Mononuclear cell (primary cell): ENCODE data around the gene MTHFSD. TPM values are rescaled to one million over a fixed set of nuclear protein-coding genes. Genes with fewer than 3 reads are reported as not detected.

Experiments
- H3K27me3 ChIP-seq: 2 replicates; pipeline ENCODE4 v1.6.0; 2011; ENCODE audit warnings: low read length, control low read depth; ENCODE audit not compliant: insufficient read depth
- H3K4me1 ChIP-seq: 2 replicates; pipeline ENCODE4 v1.5.1; 2011; ENCODE audit warnings: mild to moderate bottlenecking, low read length, control low read depth; ENCODE audit not compliant: insufficient read depth
- H3K4me3 ChIP-seq: 2 replicates; pipeline ENCODE4 v1.5.1; 2011; ENCODE audit warnings: mild to moderate bottlenecking, low read length, moderate library complexity
- H3K9me3 ChIP-seq: 2 replicates; pipeline ENCODE4 v1.5.1; 2011; ENCODE audit warnings: low read depth, mild to moderate bottlenecking, control low read depth, low read length
- total RNA-seq: library from RNA; depleted of rRNA; stranded (reverse); fragments of >200 nt; gene quantifications from one replicate; pipeline ENCODE4 v1.2.3, GENCODE V29; 2012

Gene MTHFSD
- total RNA-seq, 1 donor, result 3.3 TPM

DNA sequence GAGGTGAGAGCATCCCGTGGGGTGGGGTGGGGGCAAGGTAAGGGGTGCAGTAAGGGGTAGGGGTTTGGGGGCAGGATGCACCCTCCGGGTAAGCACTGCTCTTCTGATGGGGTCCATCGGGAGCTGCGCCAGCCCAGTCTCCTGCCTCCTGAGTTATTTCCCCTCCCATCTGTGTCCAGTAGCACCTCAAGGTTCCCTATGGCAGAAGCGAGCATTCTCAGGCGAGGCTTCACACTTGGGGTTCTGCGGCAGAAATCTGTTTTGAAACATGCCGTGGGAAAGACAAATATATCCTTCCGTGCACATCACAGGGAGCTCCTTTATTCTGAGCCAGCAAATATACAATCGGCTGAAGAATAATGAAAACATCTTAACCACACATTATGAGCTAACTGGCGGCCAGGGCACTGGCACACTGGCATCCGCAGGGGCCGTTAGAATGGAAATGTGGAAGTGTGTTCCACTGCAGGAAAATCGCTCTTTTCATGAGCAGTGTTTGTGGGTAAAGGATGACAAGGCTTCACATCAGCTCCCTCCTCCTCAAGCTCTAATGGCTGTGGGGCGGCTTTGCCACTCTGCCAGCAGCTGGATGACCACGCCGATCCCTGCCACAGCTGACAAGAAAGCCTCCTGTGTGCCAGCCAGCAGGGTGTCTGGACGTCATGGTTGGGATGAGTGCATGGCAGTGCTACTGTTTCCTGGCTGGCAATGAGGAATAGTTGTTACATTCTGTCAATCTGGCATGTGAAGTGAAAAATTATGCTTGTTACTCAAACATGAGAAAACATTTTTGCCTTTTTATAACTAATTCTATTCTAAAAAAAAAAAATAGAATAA lies 20.0 kb downstream of the MTHFSD start:
- Histone ChIP-seq H3K27me3 (no peaks in the 10 kb centered on the region), H3K9me3 (no peaks in the 10 kb centered on the region), H3K4me1 (no peaks in the 10 kb centered on the region), H3K4me3 (no peak overlapping the region)

- Histone ChIP-seq H3K4me3 (no peak overlapping the region), H3K4me1 (no peaks in the 10 kb centered on the region), H3K27me3 (no peaks in the 10 kb centered on the region), H3K9me3 (no peaks in the 10 kb centered on the region)
These were observed 21.2 kb downstream of the MTHFSD start for GRCh38 chr16:86533767-86534351.

GRCh38 chr16:86533076-86533475 lies 22.0 kb downstream of the MTHFSD start:
- no peak overlapping the region for H3K4me3 ChIP-seq
- H3K27me3 ChIP-seq, result no peaks in the 10 kb centered on the region
- no peaks in the 10 kb centered on the region for H3K4me1 ChIP-seq
- H3K9me3 ChIP-seq, result no peaks in the 10 kb centered on the region

DNA sequence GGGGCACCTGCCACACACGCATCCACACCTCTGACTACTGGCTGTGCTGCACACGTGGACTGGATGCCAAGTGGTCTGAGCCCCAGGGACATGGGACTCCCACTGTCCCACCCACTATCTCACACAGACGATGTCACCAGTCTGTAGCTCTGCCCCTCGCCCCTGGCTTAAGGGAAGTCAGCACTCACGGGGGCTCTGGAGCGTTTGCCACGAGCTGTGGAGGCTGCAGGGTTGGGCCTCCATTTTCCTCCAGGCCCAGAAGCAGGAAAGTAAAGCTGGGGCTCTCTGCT lies 22.6 kb downstream of the MTHFSD start:
- Histone ChIP-seq H3K27me3 (no peaks in the 10 kb centered on the region), H3K9me3 (no peaks in the 10 kb centered on the region), H3K4me3 (no peak overlapping the region), H3K4me1 (no peaks in the 10 kb centered on the region)

DNA sequence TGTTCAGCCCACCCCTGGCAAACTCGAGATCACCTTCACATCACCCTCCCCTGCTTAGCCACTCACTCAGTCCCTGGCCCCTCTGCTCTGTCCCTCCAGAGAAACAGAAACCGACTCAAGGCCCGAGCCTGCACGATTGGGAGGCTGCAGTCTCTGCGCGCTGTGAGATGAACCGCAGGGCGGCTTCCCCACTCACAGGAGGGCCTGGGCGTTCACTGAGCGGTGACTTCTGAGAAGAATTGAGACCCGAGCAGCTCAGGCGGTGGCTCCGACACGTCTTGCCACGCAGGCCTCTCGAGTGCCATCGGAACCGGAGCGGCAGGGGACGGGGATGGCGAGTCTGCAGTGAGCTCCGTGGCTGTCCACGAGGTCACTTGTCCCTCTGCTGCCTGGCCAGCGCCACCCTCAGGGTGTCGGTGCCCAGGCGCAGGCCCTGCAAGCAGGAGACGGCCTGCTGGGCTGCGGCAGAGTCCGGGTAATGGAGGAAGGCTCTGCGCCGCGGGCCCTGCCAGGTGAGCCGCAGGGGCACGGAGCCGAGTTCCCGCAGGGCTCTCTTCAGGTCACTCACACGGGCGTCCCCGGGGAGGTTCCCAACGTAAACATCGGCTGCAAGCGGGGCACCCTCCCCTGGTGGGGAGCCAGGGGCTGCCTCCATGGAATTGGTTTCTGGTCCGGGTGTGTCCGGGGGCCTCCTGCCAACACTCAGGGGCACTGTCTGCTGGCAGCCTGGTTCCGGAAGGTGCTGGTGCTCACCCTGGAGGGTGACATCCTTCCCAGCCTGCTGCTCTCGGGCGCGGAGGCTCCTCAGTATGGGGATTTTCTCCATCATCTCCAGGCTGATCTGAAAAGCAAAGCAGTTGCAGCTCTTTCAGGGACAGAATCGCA lies 23.2 kb downstream of the MTHFSD start:
- H3K4me1 ChIP-seq, result no peaks in the 10 kb centered on the region
- no peak overlapping the region for H3K4me3 ChIP-seq
- H3K9me3 ChIP-seq, result no peaks in the 10 kb centered on the region
- H3K27me3 ChIP-seq, result no peaks in the 10 kb centered on the region

DNA sequence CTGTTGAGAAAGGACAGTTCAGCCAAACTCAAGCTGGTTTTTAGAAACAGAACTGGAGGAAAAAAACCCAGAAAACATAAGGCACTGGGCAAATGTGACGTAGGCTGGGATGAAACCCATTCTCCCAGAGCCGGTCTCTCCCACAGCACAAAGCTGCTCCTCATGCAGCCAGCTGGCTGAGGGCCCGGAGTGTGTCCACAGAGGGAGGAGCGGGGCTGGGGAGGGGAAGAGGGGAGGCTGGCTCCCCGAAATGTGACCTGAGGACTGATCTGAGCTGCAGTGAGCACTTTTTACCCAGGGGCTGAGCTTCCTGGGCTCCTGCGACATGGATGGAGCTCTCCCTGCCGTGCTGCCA lies 23.9 kb downstream of the MTHFSD start:
- H3K4me3 ChIP-seq, result no peak overlapping the region
- H3K27me3 ChIP-seq, result no peaks in the 10 kb centered on the region

GRCh38 chr16:86530251-86531190 lies 24.5 kb downstream of the MTHFSD start:
- Histone ChIP-seq H3K4me3 (no peak overlapping the region), H3K4me1 (no peaks in the 10 kb centered on the region), H3K27me3 (no peaks in the 10 kb centered on the region), H3K9me3 (no peaks in the 10 kb centered on the region)

More for the DNA sequence above, 23.9 kb downstream of the MTHFSD start:
- no peaks in the 10 kb centered on the region for H3K4me1 ChIP-seq
- H3K9me3 ChIP-seq, result no peaks in the 10 kb centered on the region

DNA sequence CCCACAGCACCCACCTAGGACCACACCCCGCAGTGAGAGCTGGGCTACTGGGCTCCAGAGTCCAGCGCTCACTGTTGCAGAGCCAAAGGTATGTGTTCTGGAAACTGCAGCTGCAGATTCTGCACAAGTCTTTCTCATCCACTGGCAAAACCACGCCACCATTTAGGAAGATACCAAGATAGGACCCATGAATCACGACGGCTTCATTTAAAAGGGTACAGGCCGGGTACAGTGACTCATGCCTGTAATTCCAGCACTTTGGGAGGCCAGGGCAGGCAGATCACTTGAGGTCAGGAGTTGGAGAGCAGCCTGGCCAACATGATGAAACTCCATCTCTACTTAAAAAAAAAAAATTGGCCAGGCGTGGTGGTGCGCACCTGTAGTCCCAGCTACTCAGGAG lies 25.9 kb downstream of the MTHFSD start:
- H3K9me3 ChIP-seq, result no peaks in the 10 kb centered on the region
- H3K27me3 ChIP-seq, result no peaks in the 10 kb centered on the region
- H3K4me1 ChIP-seq, result no peaks in the 10 kb centered on the region
- H3K4me3 ChIP-seq, result no peak overlapping the region

DNA sequence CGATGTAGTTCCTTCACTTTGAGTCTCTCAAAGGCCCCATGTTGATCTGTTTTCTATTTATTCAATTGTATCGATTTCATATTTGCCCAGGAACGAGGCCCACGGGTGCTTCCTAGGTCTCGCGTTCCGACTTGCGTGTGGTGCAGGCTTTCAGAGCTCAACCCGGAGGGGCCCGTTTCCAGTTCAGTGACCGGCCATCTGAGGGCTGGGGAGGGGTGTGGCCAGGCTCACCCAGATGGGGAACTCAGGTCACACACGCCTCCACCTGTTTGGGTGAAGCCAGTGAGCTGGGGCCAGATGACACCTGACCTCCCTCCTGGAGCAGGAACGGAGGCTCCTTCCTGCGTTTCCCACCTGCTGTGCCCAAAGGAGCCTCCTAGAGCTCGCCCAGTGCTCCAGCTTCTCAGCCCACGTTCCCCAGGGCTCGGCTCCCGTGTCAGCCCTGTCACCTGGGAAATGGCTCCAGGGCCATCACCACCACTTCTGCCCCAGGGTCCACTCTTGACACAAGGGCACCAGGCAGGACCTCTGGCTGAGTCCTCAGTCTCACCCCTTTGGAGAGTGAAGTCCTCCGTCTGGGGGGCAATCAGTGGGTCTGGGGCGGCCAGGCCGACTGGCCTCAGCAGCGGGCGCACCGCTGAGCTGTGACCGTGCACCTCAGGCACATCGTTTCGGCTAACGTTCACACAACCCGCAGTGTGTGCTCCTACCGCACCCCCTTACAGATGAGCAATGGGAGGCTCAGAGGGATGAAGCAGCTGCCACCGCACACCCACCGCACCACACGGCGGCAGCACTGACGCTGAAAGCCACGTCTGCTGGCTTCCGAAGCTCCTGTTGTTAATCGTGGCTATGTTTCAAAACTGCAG lies 26.7 kb downstream of the MTHFSD start:
- Histone ChIP-seq H3K27me3 (no peaks in the 10 kb centered on the region), H3K9me3 (no peaks in the 10 kb centered on the region), H3K4me1 (no peaks in the 10 kb centered on the region), H3K4me3 (no peak overlapping the region)

DNA sequence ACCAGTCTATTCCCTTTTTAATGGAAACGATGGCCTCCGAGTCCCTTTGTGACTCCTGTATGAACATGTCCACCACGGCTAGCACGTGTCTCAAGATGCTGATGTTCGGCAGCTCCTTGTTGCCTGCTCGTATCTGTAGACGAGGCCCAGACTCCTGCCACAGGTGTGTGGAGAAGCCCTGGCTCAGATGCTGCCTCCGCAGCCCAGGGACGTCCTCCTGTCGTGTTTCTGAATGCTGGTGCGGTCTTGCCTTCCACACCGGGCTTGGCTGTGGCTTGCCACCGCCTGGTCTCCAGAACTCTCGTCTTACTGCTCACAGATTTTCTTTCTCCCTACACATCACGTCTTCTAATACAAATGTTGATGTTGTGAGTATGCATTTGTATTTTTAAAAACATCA lies 27.7 kb downstream of the MTHFSD start:
- Histone ChIP-seq H3K27me3 (no peaks in the 10 kb centered on the region), H3K9me3 (no peaks in the 10 kb centered on the region), H3K4me1 (no peaks in the 10 kb centered on the region), H3K4me3 (no peak overlapping the region)

DNA sequence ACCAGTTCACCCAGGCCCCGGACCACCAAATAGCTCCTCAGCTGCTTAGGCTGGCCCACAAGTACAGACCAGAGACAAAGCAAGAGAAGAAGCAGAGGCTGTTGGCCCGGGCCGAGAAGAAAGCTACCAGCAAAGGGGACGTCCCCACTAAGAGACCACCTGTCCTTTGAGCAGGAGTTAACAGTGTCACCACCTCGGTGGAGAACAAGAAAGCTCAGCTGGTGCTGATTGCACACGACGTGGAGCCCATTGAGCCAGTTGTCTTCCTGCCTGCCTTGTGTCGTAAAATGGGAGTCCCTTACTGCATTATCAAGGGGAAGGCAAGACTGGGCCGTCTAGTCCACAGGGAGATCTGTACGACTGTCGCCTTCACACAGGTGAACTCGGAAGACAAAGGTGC lies 29.3 kb downstream of the MTHFSD start:
- peaks cover 4% of the 10 kb centered on the region for H3K27me3 ChIP-seq
- H3K4me1 ChIP-seq, result no peaks in the 10 kb centered on the region
- H3K9me3 ChIP-seq, result no peaks in the 10 kb centered on the region
- H3K4me3 ChIP-seq, result no peak overlapping the region

- H3K27me3 ChIP-seq, result peaks cover 14% of the 10 kb centered on the region
- no peaks in the 10 kb centered on the region for H3K9me3 ChIP-seq
- H3K4me3 ChIP-seq, result no peak overlapping the region
- peaks cover 10% of the 10 kb centered on the region for H3K4me1 ChIP-seq
These were observed 31.0 kb downstream of the MTHFSD start for GRCh38 chr16:86524029-86524428.

GRCh38 chr16:86523166-86523740 lies 31.8 kb downstream of the MTHFSD start:
- Histone ChIP-seq H3K4me3 (no peak overlapping the region), H3K4me1 (peaks cover 10% of the 10 kb centered on the region), H3K9me3 (no peaks in the 10 kb centered on the region), H3K27me3 (peaks cover 15% of the 10 kb centered on the region)
